HG02642 (cell line): ENCODE measurements around the gene TGFBR2.
A peak's percentile ranks its signal among the peaks of the same experiment; 100 is the strongest.

Source experiments
- ATAC-seq: cut with Tn5 transposase; IDR thresholded peaks from one replicate; pipeline ENCODE4 v1.9.1; 2021; ENCODE audit warnings: mild to moderate bottlenecking; ENCODE audit not compliant: unreplicated experiment, poor library complexity

The TGFBR2 gene

DNA sequence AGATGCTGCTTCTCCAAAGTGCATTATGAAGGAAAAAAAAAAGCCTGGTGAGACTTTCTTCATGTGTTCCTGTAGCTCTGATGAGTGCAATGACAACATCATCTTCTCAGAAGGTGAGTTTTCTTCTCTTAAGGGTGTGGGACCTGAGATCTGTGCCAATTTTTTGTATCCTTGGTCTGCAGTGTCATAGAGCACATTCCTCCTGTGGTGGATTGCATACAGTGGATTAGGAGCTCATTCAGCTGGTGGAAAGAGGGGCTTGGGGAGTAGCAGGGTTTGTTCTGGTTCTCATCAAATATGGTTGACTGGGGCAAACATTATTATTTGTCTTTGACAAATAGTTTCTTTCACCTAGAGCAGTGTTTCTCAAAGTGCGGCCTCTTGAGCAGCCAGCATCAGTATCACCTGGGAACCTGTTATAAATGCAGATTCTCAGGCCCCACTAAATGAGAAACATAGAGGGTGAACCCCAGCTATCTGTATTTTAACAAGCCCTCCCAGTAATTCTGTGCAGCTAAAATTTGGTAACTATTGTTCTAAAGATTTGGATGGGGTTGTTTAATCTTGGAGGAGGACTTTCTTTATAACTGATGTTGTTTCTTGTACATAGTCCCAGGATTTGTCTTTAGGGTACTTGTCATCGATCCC is 44.1 kb downstream of the TGFBR2 start:
- ATAC-seq = no peak

DNA sequence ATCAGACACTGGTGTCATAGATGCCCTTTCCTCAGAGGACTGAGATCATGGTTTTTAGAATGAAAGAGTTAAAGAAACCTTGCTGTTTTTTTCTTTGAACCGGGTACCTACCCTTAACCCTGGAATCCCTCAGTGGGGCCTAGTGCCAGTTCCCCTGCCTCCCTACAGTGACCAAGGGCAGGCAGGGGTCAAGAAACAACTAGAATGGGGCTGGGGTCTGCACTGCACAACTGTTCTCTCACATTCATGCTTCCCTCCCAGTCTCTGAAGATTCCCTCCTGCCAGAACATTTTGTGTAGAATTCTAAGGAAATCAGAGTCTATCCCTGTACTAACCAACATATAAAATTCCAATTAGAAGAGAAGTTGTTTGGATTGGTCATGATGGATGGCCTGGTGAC is 47.9 kb downstream of the TGFBR2 start:
- no peak for ATAC-seq

GRCh38 chr3:30655187-30655812 is 48.9 kb downstream of the TGFBR2 start:
- no peak for ATAC-seq

- ATAC-seq = no peak
Measured at GRCh38 chr3:30656624-30657141, 50.3 kb downstream of the TGFBR2 start.

GRCh38 chr3:30657914-30658313 is 51.5 kb downstream of the TGFBR2 start:
- peak; percentile 14 for ATAC-seq

- peak; percentile 85 for ATAC-seq
Measured at GRCh38 chr3:30658328-30659052, 52.1 kb downstream of the TGFBR2 start.

DNA sequence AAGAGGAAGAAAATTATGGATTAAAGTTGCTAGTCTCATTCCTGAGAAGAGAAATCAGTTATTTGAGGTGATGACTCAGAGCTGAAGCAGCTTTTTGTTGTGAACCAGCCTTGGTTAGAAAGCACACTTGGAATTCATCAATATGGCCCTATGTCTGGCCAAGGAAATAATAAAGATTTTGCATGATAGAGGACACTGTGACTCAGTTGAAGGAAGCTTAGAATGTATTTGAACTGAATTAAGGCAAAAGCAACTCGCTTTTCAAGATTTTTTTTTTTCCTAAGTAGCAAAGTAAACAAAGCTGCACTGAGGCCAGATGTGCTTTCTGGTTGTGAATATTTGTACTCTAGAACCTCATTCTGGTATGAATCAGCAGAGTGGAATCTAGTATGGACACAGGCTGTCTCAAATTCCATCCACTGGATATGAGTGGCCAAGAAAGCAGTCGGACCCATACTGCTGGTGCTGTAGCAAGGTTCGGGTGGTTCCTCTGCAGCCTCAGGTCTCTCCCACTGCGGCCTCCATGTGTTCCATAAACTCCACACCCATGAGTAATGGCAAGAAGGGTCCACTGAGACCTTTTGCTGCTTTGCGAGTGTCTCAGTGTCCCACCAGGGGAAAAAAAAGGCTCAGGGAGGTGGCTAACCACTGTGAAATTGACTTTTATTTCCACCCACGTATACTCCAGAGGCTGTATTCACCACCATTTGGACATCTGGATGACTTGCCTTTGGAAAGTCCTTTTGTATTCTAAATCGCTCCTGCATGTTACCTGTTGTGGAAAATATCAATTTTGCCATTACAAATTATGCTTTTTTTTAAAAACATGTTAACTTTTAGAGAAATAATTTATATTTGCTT is 53.1 kb downstream of the TGFBR2 start:
- no peak for ATAC-seq

- no peak for ATAC-seq
Measured at GRCh38 chr3:30660136-30660535, 53.7 kb downstream of the TGFBR2 start.

GRCh38 chr3:30660656-30661055 is 54.3 kb downstream of the TGFBR2 start:
- no peak for ATAC-seq

- no peak for ATAC-seq
Measured at GRCh38 chr3:30661098-30661873, 54.9 kb downstream of the TGFBR2 start.

DNA sequence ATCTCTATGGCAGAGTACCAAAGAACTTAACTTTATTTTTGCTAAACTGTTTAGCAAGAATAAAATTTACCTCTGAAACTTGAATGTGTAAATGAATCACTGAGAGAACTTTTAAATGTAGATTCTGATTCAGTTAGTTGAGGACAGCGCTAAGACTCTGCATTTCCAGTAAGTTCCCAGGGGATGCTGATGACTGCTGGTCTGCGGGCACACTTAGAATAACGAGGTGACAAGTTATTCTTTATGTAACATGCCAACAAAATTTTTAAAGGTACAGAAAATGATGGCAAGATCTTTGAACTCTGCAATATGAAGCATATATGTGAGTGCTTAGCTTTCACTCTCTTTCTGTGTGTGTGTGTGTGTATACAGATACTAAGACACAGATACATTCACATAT is 56.4 kb downstream of the TGFBR2 start:
- no peak for ATAC-seq

DNA sequence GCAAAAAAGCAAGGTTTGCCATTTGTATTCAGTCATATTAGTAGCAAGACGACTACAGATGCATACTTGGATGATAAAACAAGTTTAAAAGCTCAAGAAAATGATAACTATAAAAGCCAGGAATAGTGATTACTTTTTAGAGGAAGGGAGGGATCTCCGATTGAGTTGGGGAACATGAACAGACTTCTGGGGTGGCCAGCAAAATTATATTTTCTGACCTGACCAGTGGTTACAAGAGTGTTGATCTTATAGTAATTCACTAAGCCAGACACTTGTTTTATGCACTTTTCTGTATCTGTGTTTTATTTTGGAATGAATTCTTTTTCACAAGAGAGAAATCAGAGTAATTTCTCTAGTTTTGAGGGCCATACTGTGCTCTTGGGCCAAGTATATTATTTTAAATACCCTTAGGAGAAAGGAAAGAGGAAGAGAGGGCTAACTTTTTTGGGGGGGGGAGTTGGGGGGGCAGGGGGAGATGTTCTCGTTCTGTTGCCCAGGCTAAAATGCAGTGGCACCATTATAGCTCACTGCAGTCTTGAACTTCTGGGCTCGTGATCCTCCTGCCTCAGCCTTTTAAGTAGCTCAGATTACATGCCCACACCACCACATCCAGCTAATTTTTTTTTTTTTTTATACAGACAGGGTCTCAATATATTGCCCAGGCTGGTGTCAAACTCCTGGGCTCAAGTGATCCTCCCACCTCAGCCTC is 57.3 kb downstream of the TGFBR2 start:
- ATAC-seq = no peak

DNA sequence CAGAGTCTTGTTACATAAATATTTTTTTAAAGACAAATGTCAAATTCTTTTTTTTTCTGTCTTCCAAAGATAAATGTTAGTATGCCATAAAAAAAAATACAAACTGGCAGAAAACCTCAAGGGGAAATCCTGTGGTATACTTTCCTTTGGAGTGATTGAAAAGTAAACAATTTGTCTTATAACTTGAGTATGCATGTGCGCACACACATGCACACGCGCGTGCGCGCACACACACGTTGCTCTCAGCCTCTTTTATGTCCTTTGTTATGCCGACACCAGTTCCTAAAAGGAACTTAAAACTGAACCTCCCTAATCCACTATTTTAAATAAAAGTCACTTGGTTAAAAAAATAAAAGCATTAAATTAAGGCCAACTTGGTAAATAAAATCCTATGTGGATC is 58.1 kb downstream of the TGFBR2 start:
- ATAC-seq = no peak

DNA sequence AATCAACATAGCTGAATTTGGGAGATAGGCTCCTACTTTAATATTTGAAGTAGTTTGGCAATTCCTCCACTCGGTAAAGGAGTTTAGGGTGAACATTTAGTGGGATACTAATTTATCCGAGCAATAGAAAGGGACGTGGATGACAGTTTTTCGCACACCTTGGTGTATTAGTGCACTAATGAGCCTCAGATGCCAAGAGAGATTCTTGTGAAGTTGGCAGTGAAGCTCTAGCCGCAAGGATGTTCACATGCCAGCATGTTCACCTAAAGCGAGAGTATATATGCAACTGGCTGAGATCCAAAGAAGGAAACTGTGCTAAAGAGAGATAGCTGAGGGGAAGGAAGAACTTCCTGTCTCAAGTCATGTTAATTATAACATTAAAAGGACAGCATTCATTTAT is 58.5 kb downstream of the TGFBR2 start:
- no peak for ATAC-seq

GRCh38 chr3:30665539-30665938 is 59.1 kb downstream of the TGFBR2 start:
- no peak for ATAC-seq

- no peak for ATAC-seq
Measured at GRCh38 chr3:30666572-30667279, 60.3 kb downstream of the TGFBR2 start.

DNA sequence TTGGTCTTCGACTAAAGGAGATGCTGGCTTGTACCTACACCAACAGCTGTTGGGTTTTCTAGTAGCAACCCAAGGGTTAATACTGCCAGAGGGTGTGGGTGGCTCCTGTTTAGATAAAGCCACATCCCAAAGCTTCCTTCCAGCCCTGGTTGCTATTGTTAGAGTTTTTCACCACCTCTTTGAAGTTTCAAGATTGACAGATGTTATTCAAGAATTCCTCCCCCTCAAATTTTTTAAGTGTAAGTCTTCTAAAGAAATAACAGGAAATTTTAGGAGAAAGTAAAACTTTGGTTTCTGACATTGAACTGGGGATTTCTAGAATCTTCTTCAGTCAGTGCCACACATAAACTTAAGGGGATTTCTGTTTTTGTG is 60.9 kb downstream of the TGFBR2 start:
- ATAC-seq = no peak

- no peak for ATAC-seq
Measured at GRCh38 chr3:30668051-30668609, 61.7 kb downstream of the TGFBR2 start.
